Measurements from ENCODE around the gene SYTL5.

Gene SYTL5

GRCh38 chrX:38082309-38082708 is 76.0 kb downstream of the SYTL5 start:
- DNase-seq (ENCODE audit: extremely low read depth, low read depth), result no peak
- no peak for TF ChIP-seq CTCF (IDR thresholded peaks at IDR 0.05; ENCODE audit: low read depth, low read length, missing control alignments)
- H3K4me3 ChIP-seq (replicated peaks; ENCODE audit: low read depth, low read length), result no peak overlapping the region

- DNase-seq (ENCODE audit: extremely low read depth, low read depth), result no peak
- no peak for TF ChIP-seq CTCF (IDR thresholded peaks at IDR 0.05; ENCODE audit: low read depth, low read length, missing control alignments)
- no peak overlapping the region for H3K4me3 ChIP-seq (replicated peaks; ENCODE audit: low read depth, low read length)
Measured at GRCh38 chrX:38085813-38086212, 79.5 kb downstream of the SYTL5 start.

GRCh38 chrX:38086451-38087215 is 80.3 kb downstream of the SYTL5 start:
- DNase-seq (ENCODE audit: extremely low read depth, low read depth), result no peak
- H3K4me3 ChIP-seq (replicated peaks; ENCODE audit: low read depth, low read length), result no peak overlapping the region
- TF ChIP-seq CTCF (IDR thresholded peaks at IDR 0.05; ENCODE audit: low read depth, low read length, missing control alignments), result no peak

GRCh38 chrX:38087594-38087993 is 81.2 kb downstream of the SYTL5 start:
- no peak overlapping the region for H3K4me3 ChIP-seq (replicated peaks; ENCODE audit: low read depth, low read length)
- DNase-seq (ENCODE audit: extremely low read depth, low read depth), result no peak
- TF ChIP-seq CTCF (IDR thresholded peaks at IDR 0.05; ENCODE audit: low read depth, low read length, missing control alignments), result no peak

- DNase-seq (ENCODE audit: extremely low read depth, low read depth), result no peak
- H3K4me3 ChIP-seq (replicated peaks; ENCODE audit: low read depth, low read length), result no peak overlapping the region
- TF ChIP-seq CTCF (IDR thresholded peaks at IDR 0.05; ENCODE audit: low read depth, low read length, missing control alignments), result no peak
Measured at GRCh38 chrX:38089173-38089982, 83.0 kb downstream of the SYTL5 start.

- DNase-seq (ENCODE audit: extremely low read depth, low read depth), result no peak
- H3K4me3 ChIP-seq (replicated peaks; ENCODE audit: low read depth, low read length), result no peak overlapping the region
- no peak for TF ChIP-seq CTCF (IDR thresholded peaks at IDR 0.05; ENCODE audit: low read depth, low read length, missing control alignments)
Measured at GRCh38 chrX:38095971-38096529, 89.7 kb downstream of the SYTL5 start.

Data from HFF-Myc (cell line).